Caco-2 (cell line): ENCODE measurements around the gene PRELID3B. TPM values are rescaled to one million over a fixed set of nuclear protein-coding genes. Genes with fewer than 3 reads are reported as not detected.

Source experiments
- BruUV-seq: library from RNA; stranded (reverse); fragments of 400-500 nt; replicated peaks from 2 replicates; lab custom pipeline; 2021; lab: Mats Ljungman, UMichigan
- CTCF ChIA-PET: fragments of 300-600 bp; sonication (Branson Sonifier 250); formaldehyde crosslinking; loops from one replicate; lab custom pipeline; 2022; ENCODE audit warnings: antibody characterized with exemption; lab: Charles Lee
- POLR2A ChIA-PET: fragments of 300-600 bp; sonication (Branson Sonifier 250); formaldehyde crosslinking; loops from one replicate; lab custom pipeline; 2022; ENCODE audit warnings: antibody characterized with exemption; lab: Charles Lee
- DNase-seq, 2 experiments: peaks; one replicate each; pipeline versions ENCODE4 v3.0.0 to v3.0.0-alpha.2; 2020 to 2022
- H3K27me3 ChIP-seq: replicated peaks from 2 replicates; pipeline ENCODE4 v1.6.0; 2011; ENCODE audit warnings: low read length; ENCODE audit not compliant: control insufficient read depth, insufficient read depth
- H3K36me3 ChIP-seq: 2 replicates; pipeline ENCODE4 v1.5.1; 2011; ENCODE audit warnings: low read length; ENCODE audit not compliant: control insufficient read depth, insufficient read depth
- H3K4me1 ChIP-seq: fragments of 250-450 bp; sonication (Bioruptor Pico); 2 replicates; pipeline ENCODE4 v1.5.1; 2020; ENCODE audit warnings: mild to moderate bottlenecking
- H3K4me3 ChIP-seq: 2 replicates; pipeline ENCODE4 v1.5.1; 2011; ENCODE audit warnings: low read depth, mild to moderate bottlenecking, control low read depth, low read length
- H3K9me3 ChIP-seq: fragments of 250-450 bp; sonication (Bioruptor Pico); 2 replicates; pipeline ENCODE4 v1.5.1; 2020; ENCODE audit warnings: mild to moderate bottlenecking, moderate library complexity
- H3K27ac Mint-ChIP-seq: one replicate; pipeline ENCODE4 v1.8.0; 2022; ENCODE audit warnings: mixed read lengths; ENCODE audit not compliant: unreplicated experiment
- H3K27me3 Mint-ChIP-seq: one replicate; pipeline ENCODE4 v1.8.0; 2022; ENCODE audit warnings: mixed read lengths; ENCODE audit not compliant: insufficient read depth, unreplicated experiment
- H3K36me3 Mint-ChIP-seq: one replicate; pipeline ENCODE4 v1.8.0; 2022; ENCODE audit warnings: mild to moderate bottlenecking, mixed read lengths; ENCODE audit not compliant: insufficient read depth, unreplicated experiment
- H3K4me1 Mint-ChIP-seq: one replicate; pipeline ENCODE4 v1.8.0; 2022; ENCODE audit warnings: low read depth, mixed read lengths; ENCODE audit not compliant: unreplicated experiment
- H3K4me3 Mint-ChIP-seq: one replicate; pipeline ENCODE4 v1.8.0; 2022; ENCODE audit warnings: mild to moderate bottlenecking, moderate library complexity, mixed read lengths; ENCODE audit not compliant: unreplicated experiment
- H3K9me3 Mint-ChIP-seq: one replicate; pipeline ENCODE4 v1.8.0; 2022; ENCODE audit warnings: mixed read lengths; ENCODE audit not compliant: unreplicated experiment
- CTCF ChIP-seq, 2 experiments: fragments of 200-600 bp in 1 of 2; IDR thresholded peaks; 1 replicate in 1 of 2; 2 replicates in 1 of 2; pipeline versions ENCODE4 v1.5.1 to v1.8.0; 2011 to 2022; ENCODE audit warnings: antibody characterized with exemption in 1 of 2, control low read depth in 1 of 2, inconsistent platforms in 1 of 2, low read depth in 1 of 2, low read length in 1 of 2, mild to moderate bottlenecking in 1 of 2, moderate library complexity in 1 of 2; ENCODE audit not compliant: insufficient read depth in 1 of 2, severe bottlenecking in 1 of 2, unreplicated experiment in 1 of 2
- intact Hi-C: fragments of 100-400 bp; cut with micrococcal nuclease; formaldehyde crosslinking; loops from one replicate; pipeline ENCODE4 v1.10.0; 2022; ENCODE audit not compliant: unreplicated experiment
- total RNA-seq: library from RNA; stranded (reverse); gene quantifications from 2 replicates; pipeline ENCODE4 v1.2.3, GENCODE V29; 2022

The PRELID3B gene
- total RNA-seq, 1 experiment from 2014 or later = 171 TPM

- CTCF ChIA-PET = no interaction called here
These were observed 54.6 kb downstream of the PRELID3B start for GRCh38 chr20:58987790-58988564.

GRCh38 chr20:58986968-58987517 lies 55.5 kb downstream of the PRELID3B start:
- no peaks in the 10 kb centered on the region for H3K9me3 ChIP-seq
- BruUV-seq = no TSS peak
- Mint-ChIP-seq H3K4me1 (peaks cover 20% of the 10 kb centered on the region), H3K4me3 (no peak overlapping the region), H3K27ac (no peak overlapping the region), H3K27me3 (no peaks in the 10 kb centered on the region), H3K9me3 (no peaks in the 10 kb centered on the region), H3K36me3 (peaks cover 86% of the 10 kb centered on the region)
- POLR2A ChIA-PET = no interaction called here
- intact Hi-C loops = no loop called here
- peak in 1 of 2 experiments; percentile 13 for DNase-seq
- H3K4me3 ChIP-seq = no peak overlapping the region
- no peaks in the 10 kb centered on the region for H3K27me3 ChIP-seq
- peaks cover 8% of the 10 kb centered on the region for H3K4me1 ChIP-seq
- CTCF ChIA-PET = no interaction called here
- H3K36me3 ChIP-seq = peaks cover 17% of the 10 kb centered on the region
- TF ChIP-seq CTCF (IDR thresholded peaks at IDR 0.05; ENCODE audit: insufficient read depth in 1 of 2, low read depth in 1 of 2, low read length in 1 of 2, severe bottlenecking in 1 of 2, unreplicated experiment in 1 of 2) = no peak

More at GRCh38 chr20:58987790-58988564, 54.6 kb downstream of the PRELID3B start:
- TF ChIP-seq CTCF (IDR thresholded peaks at IDR 0.05; ENCODE audit: insufficient read depth in 1 of 2, low read depth in 1 of 2, low read length in 1 of 2, severe bottlenecking in 1 of 2, unreplicated experiment in 1 of 2) = no peak
- Mint-ChIP-seq H3K27me3 (no peaks in the 10 kb centered on the region), H3K9me3 (no peaks in the 10 kb centered on the region), H3K4me3 (no peak overlapping the region), H3K36me3 (peaks cover 86% of the 10 kb centered on the region), H3K27ac (no peak overlapping the region), H3K4me1 (peaks cover 12% of the 10 kb centered on the region)
- Histone ChIP-seq H3K9me3 (no peaks in the 10 kb centered on the region), H3K4me3 (no peak overlapping the region), H3K36me3 (peaks cover 19% of the 10 kb centered on the region), H3K4me1 (no peaks in the 10 kb centered on the region), H3K27me3 (no peaks in the 10 kb centered on the region)
- peak in 1 of 2 experiments; percentile 31 for DNase-seq
- POLR2A ChIA-PET = no interaction called here
- intact Hi-C loops = no loop called here
- no TSS peak for BruUV-seq

DNA sequence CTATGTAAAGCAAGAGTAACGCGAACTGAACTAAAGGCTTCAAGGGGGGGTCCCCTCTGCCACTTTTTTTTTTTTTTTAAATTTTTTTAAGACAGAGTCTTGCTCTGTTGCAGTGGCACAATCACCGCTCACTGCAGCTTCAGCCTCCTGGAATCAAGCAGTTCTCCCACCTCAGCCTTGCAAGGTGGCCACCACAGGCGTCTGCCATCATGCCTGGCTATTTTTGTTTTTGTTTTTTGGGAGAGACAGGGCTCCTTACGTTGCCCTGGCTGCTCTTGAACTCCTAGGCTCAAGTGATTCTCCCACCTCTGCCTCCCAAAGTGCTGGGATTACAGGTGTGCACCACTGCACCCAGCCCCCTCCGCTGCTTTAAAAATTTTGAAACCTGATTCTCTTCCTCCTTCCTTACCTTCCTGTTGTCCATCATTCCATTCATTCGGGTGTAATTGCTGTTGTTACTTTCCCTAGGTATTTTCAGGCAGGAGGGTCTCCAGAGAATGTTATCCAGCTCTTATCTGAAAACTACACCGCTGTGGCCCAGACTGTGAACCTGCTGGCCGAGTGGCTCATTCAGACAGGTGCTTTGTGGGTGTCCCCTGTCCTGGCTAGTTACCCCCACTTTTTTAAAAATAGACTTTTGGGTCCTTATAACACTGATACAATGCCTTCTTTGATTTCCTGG lies 56.2 kb downstream of the PRELID3B start:
- Mint-ChIP-seq H3K4me1 (peaks cover 21% of the 10 kb centered on the region), H3K27me3 (no peaks in the 10 kb centered on the region), H3K36me3 (peaks cover 85% of the 10 kb centered on the region), H3K4me3 (no peak overlapping the region), H3K27ac (no peak overlapping the region), H3K9me3 (no peaks in the 10 kb centered on the region)
- DNase-seq = peak in 1 of 2 experiments; percentile 29
- Histone ChIP-seq H3K27me3 (no peaks in the 10 kb centered on the region), H3K4me1 (peaks cover 8% of the 10 kb centered on the region), H3K9me3 (no peaks in the 10 kb centered on the region), H3K4me3 (no peak overlapping the region), H3K36me3 (peaks cover 17% of the 10 kb centered on the region)
- ChIA-PET CTCF (no interaction called here), POLR2A (no interaction called here)
- no TSS peak for BruUV-seq
- intact Hi-C loops = no loop called here
- TF ChIP-seq CTCF (IDR thresholded peaks at IDR 0.05; ENCODE audit: insufficient read depth in 1 of 2, low read depth in 1 of 2, low read length in 1 of 2, severe bottlenecking in 1 of 2, unreplicated experiment in 1 of 2) = no peak
